ENCODE results near the gene TARS1. TPM values are rescaled to one million over a fixed set of nuclear protein-coding genes. Genes with fewer than 3 reads are reported as not detected.

The TARS1 gene
- total and polyA plus RNA-seq, 2 of the 13 experiments (the other 11 are each of a cell fraction or from before 2014, with no cell fraction given) = 77.0 to 184 TPM

GRCh38 chr5:33440482-33441240 is at the start of gene TARS1 (continued):
- TF ChIP-seq, protein P1, sequence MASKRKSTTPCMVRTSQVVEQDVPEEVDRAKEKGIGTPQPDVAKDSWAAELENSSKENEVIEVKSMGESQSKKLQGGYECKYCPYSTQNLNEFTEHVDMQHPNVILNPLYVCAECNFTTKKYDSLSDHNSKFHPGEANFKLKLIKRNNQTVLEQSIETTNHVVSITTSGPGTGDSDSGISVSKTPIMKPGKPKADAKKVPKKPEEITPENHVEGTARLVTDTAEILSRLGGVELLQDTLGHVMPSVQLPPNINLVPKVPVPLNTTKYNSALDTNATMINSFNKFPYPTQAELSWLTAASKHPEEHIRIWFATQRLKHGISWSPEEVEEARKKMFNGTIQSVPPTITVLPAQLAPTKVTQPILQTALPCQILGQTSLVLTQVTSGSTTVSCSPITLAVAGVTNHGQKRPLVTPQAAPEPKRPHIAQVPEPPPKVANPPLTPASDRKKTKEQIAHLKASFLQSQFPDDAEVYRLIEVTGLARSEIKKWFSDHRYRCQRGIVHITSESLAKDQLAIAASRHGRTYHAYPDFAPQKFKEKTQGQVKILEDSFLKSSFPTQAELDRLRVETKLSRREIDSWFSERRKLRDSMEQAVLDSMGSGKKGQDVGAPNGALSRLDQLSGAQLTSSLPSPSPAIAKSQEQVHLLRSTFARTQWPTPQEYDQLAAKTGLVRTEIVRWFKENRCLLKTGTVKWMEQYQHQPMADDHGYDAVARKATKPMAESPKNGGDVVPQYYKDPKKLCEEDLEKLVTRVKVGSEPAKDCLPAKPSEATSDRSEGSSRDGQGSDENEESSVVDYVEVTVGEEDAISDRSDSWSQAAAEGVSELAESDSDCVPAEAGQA (IDR thresholded peaks at IDR 0.05; ENCODE audit: low read depth) = 0 out of 2 replicates have a peak, but pooled peaks have one; percentile 41
- TF ChIP-seq, protein P1 (CRISPR knock-in tag; IDR thresholded peaks at IDR 0.05; ENCODE audit: borderline replicate concordance) = no peak
- TF ChIP-seq RBAK (CRISPR knock-in tag; IDR thresholded peaks at IDR 0.05) (no peak), ZNF784 (CRISPR knock-in tag; IDR thresholded peaks at IDR 0.05; ENCODE audit: borderline replicate concordance) (no peak), BRCA1 (CRISPR knock-in tag; IDR thresholded peaks at IDR 0.05) (no peak), ZNF597 (CRISPR knock-in tag; IDR thresholded peaks at IDR 0.05) (no peak), CAMTA2 (CRISPR knock-in tag; IDR thresholded peaks at IDR 0.05; ENCODE audit: borderline replicate concordance) (no peak), ATRX (CRISPR knock-in tag; IDR thresholded peaks at IDR 0.05; ENCODE audit: borderline replicate concordance) (no peak), ZSCAN12 (CRISPR knock-in tag; IDR thresholded peaks at IDR 0.05) (no peak), NR1H2 (CRISPR knock-in tag; IDR thresholded peaks at IDR 0.05; ENCODE audit: borderline replicate concordance, low read depth) (no peak), SIX1 (CRISPR knock-in tag; IDR thresholded peaks at IDR 0.05; ENCODE audit: borderline replicate concordance) (no peak; the same call in 1 of the 2 replicates), AFF4 (CRISPR knock-in tag; IDR thresholded peaks at IDR 0.05) (no peak), SIX4 (CRISPR knock-in tag; IDR thresholded peaks at IDR 0.05) (0 out of 2 replicates have a peak, but pooled peaks have one; percentile 16), TRIM24 (CRISPR knock-in tag; IDR thresholded peaks at IDR 0.05) (no peak)
- TF ChIP-seq, protein P2, sequence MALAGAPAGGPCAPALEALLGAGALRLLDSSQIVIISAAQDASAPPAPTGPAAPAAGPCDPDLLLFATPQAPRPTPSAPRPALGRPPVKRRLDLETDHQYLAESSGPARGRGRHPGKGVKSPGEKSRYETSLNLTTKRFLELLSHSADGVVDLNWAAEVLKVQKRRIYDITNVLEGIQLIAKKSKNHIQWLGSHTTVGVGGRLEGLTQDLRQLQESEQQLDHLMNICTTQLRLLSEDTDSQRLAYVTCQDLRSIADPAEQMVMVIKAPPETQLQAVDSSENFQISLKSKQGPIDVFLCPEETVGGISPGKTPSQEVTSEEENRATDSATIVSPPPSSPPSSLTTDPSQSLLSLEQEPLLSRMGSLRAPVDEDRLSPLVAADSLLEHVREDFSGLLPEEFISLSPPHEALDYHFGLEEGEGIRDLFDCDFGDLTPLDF (CRISPR knock-in tag; IDR thresholded peaks at IDR 0.05) = peak; percentile 53
